ENCODE results near the gene KRTAP5-8.

KRTAP5-8 gene

GRCh38 chr11:71498091-71498490, 39.7 kb upstream of the KRTAP5-8 start:
- H3K36me3 ChIP-seq (ENCODE audit: control insufficient read depth, insufficient read depth, low read length): peaks cover 76% of the 10 kb centered on the region
- H3K4me3 ChIP-seq (ENCODE audit: insufficient read depth, low read depth, low read length, poor library complexity, severe bottlenecking): no peak overlapping the region
- no peaks in the 10 kb centered on the region for H3K27me3 ChIP-seq (replicated peaks; ENCODE audit: control insufficient read depth, insufficient read depth, low read length, poor library complexity, severe bottlenecking)
- no peaks in the 10 kb centered on the region for H3K9me3 ChIP-seq (ENCODE audit: control insufficient read depth, low read length)
- no peak for DNase-seq
- H3K27ac ChIP-seq (ENCODE audit: insufficient read depth, low read length, poor library complexity, severe bottlenecking): no peak overlapping the region
- no peaks in the 10 kb centered on the region for H3K4me1 ChIP-seq (ENCODE audit: control insufficient read depth, insufficient read depth, low read length, poor library complexity, severe bottlenecking)

GRCh38 chr11:71499125-71499524, 38.7 kb upstream of the KRTAP5-8 start:
- no peaks in the 10 kb centered on the region for H3K4me1 ChIP-seq (ENCODE audit: control insufficient read depth, insufficient read depth, low read length, poor library complexity, severe bottlenecking)
- H3K36me3 ChIP-seq (ENCODE audit: control insufficient read depth, insufficient read depth, low read length): peaks cover 79% of the 10 kb centered on the region
- DNase-seq: no peak
- no peaks in the 10 kb centered on the region for H3K9me3 ChIP-seq (ENCODE audit: control insufficient read depth, low read length)
- H3K27ac ChIP-seq (ENCODE audit: insufficient read depth, low read length, poor library complexity, severe bottlenecking): no peak overlapping the region
- H3K27me3 ChIP-seq (replicated peaks; ENCODE audit: control insufficient read depth, insufficient read depth, low read length, poor library complexity, severe bottlenecking): no peaks in the 10 kb centered on the region
- no peak overlapping the region for H3K4me3 ChIP-seq (ENCODE audit: insufficient read depth, low read depth, low read length, poor library complexity, severe bottlenecking)

- Histone ChIP-seq H3K27me3 (replicated peaks; ENCODE audit: control insufficient read depth, insufficient read depth, low read length, poor library complexity, severe bottlenecking) (no peaks in the 10 kb centered on the region), H3K27ac (ENCODE audit: insufficient read depth, low read length, poor library complexity, severe bottlenecking) (no peak overlapping the region), H3K4me1 (ENCODE audit: control insufficient read depth, insufficient read depth, low read length, poor library complexity, severe bottlenecking) (no peaks in the 10 kb centered on the region), H3K36me3 (ENCODE audit: control insufficient read depth, insufficient read depth, low read length) (peaks cover 76% of the 10 kb centered on the region), H3K9me3 (ENCODE audit: control insufficient read depth, low read length) (no peaks in the 10 kb centered on the region), H3K4me3 (ENCODE audit: insufficient read depth, low read depth, low read length, poor library complexity, severe bottlenecking) (no peak overlapping the region)
- no peak for DNase-seq
Measured at GRCh38 chr11:71499546-71499945, 38.3 kb upstream of the KRTAP5-8 start.

GRCh38 chr11:71500601-71501021, 37.2 kb upstream of the KRTAP5-8 start:
- Histone ChIP-seq H3K4me1 (ENCODE audit: control insufficient read depth, insufficient read depth, low read length, poor library complexity, severe bottlenecking) (no peaks in the 10 kb centered on the region), H3K36me3 (ENCODE audit: control insufficient read depth, insufficient read depth, low read length) (peaks cover 67% of the 10 kb centered on the region), H3K4me3 (ENCODE audit: insufficient read depth, low read depth, low read length, poor library complexity, severe bottlenecking) (no peak overlapping the region), H3K9me3 (ENCODE audit: control insufficient read depth, low read length) (no peaks in the 10 kb centered on the region), H3K27me3 (replicated peaks; ENCODE audit: control insufficient read depth, insufficient read depth, low read length, poor library complexity, severe bottlenecking) (no peaks in the 10 kb centered on the region), H3K27ac (ENCODE audit: insufficient read depth, low read length, poor library complexity, severe bottlenecking) (no peak overlapping the region)
- DNase-seq: no peak

DNA sequence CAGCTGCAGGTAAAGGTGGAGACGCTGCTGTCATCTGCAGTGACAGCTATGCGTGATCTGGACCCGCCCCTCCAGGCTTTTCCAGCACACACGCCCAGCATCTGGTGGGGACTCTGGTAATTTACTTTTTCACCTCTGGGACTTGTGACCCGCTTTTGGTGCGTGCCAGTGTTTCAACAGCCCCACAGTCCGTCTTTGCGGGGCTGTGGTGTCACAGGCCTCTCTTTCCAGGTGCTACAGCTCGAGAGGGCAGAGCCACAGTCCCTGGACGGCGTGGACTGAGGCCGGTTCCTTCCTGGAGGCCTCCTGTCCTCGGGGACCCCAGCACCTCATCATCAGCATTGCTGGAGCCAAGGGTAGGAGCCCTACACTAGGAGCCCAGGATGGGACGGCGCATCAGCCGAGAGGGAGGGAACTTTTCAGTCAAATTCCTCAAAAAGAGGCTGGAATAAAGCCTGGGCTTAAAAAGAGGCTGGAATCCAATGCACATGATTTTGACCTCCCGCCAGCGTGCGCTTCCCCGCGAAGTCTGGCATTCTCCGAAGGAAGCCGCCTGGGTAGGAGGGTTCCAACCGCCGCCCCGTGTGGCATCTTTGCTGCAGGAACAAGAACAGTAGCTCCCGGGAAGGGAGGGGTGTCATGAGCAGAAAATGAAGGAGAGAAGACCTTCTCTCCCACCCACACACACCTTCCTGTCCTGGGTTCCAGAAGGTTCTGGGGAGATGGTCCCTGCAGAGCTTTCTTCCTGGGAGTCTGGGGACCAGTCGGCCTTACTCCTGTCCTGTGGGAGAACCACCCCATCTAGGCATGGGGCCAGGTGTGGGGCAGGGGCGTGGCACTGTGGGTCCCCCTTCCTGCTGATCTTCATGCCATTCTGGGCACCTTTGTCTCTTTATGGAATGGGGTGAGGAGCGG, 36.5 kb upstream of the KRTAP5-8 start:
- Histone ChIP-seq H3K36me3 (ENCODE audit: control insufficient read depth, insufficient read depth, low read length) (peaks cover 60% of the 10 kb centered on the region), H3K27me3 (replicated peaks; ENCODE audit: control insufficient read depth, insufficient read depth, low read length, poor library complexity, severe bottlenecking) (no peaks in the 10 kb centered on the region), H3K4me1 (ENCODE audit: control insufficient read depth, insufficient read depth, low read length, poor library complexity, severe bottlenecking) (no peaks in the 10 kb centered on the region), H3K9me3 (ENCODE audit: control insufficient read depth, low read length) (no peaks in the 10 kb centered on the region), H3K27ac (ENCODE audit: insufficient read depth, low read length, poor library complexity, severe bottlenecking) (no peak overlapping the region), H3K4me3 (ENCODE audit: insufficient read depth, low read depth, low read length, poor library complexity, severe bottlenecking) (no peak overlapping the region)
- no peak for DNase-seq

- no peaks in the 10 kb centered on the region for H3K4me1 ChIP-seq (ENCODE audit: control insufficient read depth, insufficient read depth, low read length, poor library complexity, severe bottlenecking)
- no peak overlapping the region for H3K27ac ChIP-seq (ENCODE audit: insufficient read depth, low read length, poor library complexity, severe bottlenecking)
- H3K36me3 ChIP-seq (ENCODE audit: control insufficient read depth, insufficient read depth, low read length): peaks cover 53% of the 10 kb centered on the region
- peaks cover 4% of the 10 kb centered on the region for H3K9me3 ChIP-seq (ENCODE audit: control insufficient read depth, low read length)
- H3K4me3 ChIP-seq (ENCODE audit: insufficient read depth, low read depth, low read length, poor library complexity, severe bottlenecking): no peak overlapping the region
- DNase-seq: no peak
- H3K27me3 ChIP-seq (replicated peaks; ENCODE audit: control insufficient read depth, insufficient read depth, low read length, poor library complexity, severe bottlenecking): no peaks in the 10 kb centered on the region
Measured at GRCh38 chr11:71502026-71502425, 35.8 kb upstream of the KRTAP5-8 start.

- H3K36me3 ChIP-seq (ENCODE audit: control insufficient read depth, insufficient read depth, low read length): peaks cover 44% of the 10 kb centered on the region
- DNase-seq: no peak
Measured at GRCh38 chr11:71502871-71503435, 34.9 kb upstream of the KRTAP5-8 start.

GRCh38 chr11:71504531-71504930, 33.3 kb upstream of the KRTAP5-8 start:
- no peaks in the 10 kb centered on the region for H3K27me3 ChIP-seq (replicated peaks; ENCODE audit: control insufficient read depth, insufficient read depth, low read length, poor library complexity, severe bottlenecking)
- DNase-seq: no peak
- H3K4me3 ChIP-seq (ENCODE audit: insufficient read depth, low read depth, low read length, poor library complexity, severe bottlenecking): no peak overlapping the region
- no peaks in the 10 kb centered on the region for H3K4me1 ChIP-seq (ENCODE audit: control insufficient read depth, insufficient read depth, low read length, poor library complexity, severe bottlenecking)
- H3K36me3 ChIP-seq (ENCODE audit: control insufficient read depth, insufficient read depth, low read length): peaks cover 28% of the 10 kb centered on the region
- H3K27ac ChIP-seq (ENCODE audit: insufficient read depth, low read length, poor library complexity, severe bottlenecking): no peak overlapping the region
- H3K9me3 ChIP-seq (ENCODE audit: control insufficient read depth, low read length): peaks cover 4% of the 10 kb centered on the region

More at GRCh38 chr11:71502871-71503435, 34.9 kb upstream of the KRTAP5-8 start:
- Histone ChIP-seq H3K4me3 (ENCODE audit: insufficient read depth, low read depth, low read length, poor library complexity, severe bottlenecking) (no peak overlapping the region), H3K27ac (ENCODE audit: insufficient read depth, low read length, poor library complexity, severe bottlenecking) (no peak overlapping the region), H3K9me3 (ENCODE audit: control insufficient read depth, low read length) (peaks cover 4% of the 10 kb centered on the region), H3K4me1 (ENCODE audit: control insufficient read depth, insufficient read depth, low read length, poor library complexity, severe bottlenecking) (no peaks in the 10 kb centered on the region), H3K27me3 (replicated peaks; ENCODE audit: control insufficient read depth, insufficient read depth, low read length, poor library complexity, severe bottlenecking) (no peaks in the 10 kb centered on the region)

DNA sequence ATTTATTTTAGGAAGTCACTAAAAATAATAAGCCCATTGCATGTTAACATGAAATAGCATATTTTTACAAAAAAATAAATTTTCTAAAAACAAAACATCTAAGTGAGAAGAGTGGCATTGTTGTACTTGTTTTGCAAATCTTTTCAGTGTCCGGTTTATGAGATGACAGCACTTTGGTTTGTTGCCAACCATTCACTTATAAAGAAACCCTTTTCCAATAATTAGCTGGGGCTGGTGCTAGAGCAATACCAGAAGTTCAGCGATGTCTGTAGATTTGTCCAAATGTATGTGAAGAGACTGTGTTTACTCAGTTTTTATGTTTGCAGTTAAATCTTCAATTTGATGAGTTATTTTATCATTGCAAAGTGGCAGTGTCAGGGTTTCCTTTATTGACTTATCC, 32.8 kb upstream of the KRTAP5-8 start:
- Histone ChIP-seq H3K4me3 (ENCODE audit: insufficient read depth, low read depth, low read length, poor library complexity, severe bottlenecking) (no peak overlapping the region), H3K9me3 (ENCODE audit: control insufficient read depth, low read length) (peaks cover 4% of the 10 kb centered on the region), H3K27ac (ENCODE audit: insufficient read depth, low read length, poor library complexity, severe bottlenecking) (no peak overlapping the region), H3K4me1 (ENCODE audit: control insufficient read depth, insufficient read depth, low read length, poor library complexity, severe bottlenecking) (no peaks in the 10 kb centered on the region), H3K27me3 (replicated peaks; ENCODE audit: control insufficient read depth, insufficient read depth, low read length, poor library complexity, severe bottlenecking) (no peaks in the 10 kb centered on the region), H3K36me3 (ENCODE audit: control insufficient read depth, insufficient read depth, low read length) (peaks cover 24% of the 10 kb centered on the region)
- no peak for DNase-seq

DNA sequence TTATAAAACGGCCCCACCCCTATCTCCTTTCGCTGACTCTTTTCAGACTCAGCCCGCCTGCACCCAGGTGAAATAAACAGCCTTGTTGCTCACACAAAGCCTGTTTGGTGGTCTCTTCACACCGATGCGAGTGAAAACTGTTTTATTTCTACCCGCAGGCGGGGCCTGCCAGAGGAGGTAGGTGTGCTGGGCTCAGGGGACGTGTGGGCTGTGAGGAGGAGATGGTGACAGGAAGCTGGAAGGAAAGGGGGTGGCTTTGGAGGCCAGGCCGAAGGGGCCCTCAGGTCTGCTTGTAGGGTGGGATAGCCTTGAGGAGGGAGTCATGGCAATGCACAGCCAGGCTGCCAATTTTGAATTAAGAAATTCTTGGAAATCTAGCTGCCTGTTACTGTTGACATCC, 32.0 kb upstream of the KRTAP5-8 start:
- no peak for DNase-seq
- peaks cover 16% of the 10 kb centered on the region for H3K36me3 ChIP-seq (ENCODE audit: control insufficient read depth, insufficient read depth, low read length)
- no peaks in the 10 kb centered on the region for H3K4me1 ChIP-seq (ENCODE audit: control insufficient read depth, insufficient read depth, low read length, poor library complexity, severe bottlenecking)
- H3K27me3 ChIP-seq (replicated peaks; ENCODE audit: control insufficient read depth, insufficient read depth, low read length, poor library complexity, severe bottlenecking): no peaks in the 10 kb centered on the region
- H3K27ac ChIP-seq (ENCODE audit: insufficient read depth, low read length, poor library complexity, severe bottlenecking): no peak overlapping the region
- H3K4me3 ChIP-seq (ENCODE audit: insufficient read depth, low read depth, low read length, poor library complexity, severe bottlenecking): no peak overlapping the region
- peaks cover 4% of the 10 kb centered on the region for H3K9me3 ChIP-seq (ENCODE audit: control insufficient read depth, low read length)

All from effector memory CD4-positive, alpha-beta T cell (primary cell).